Mesenchymal stem cell (in vitro differentiated cells and primary cell): ENCODE results near the gene SRRD.

Experiments
- DNase-seq: peaks from one replicate; pipeline ENCODE4 v3.0.0-alpha.2; 2013
- H2AFZ ChIP-seq: one replicate; pipeline ENCODE4 v1.6.1; 2013; ENCODE audit warnings: low read depth, mild to moderate bottlenecking, control low read depth, inconsistent platforms, low read length, moderate library complexity
- H2AK5ac ChIP-seq: 2 replicates; pipeline ENCODE4 v1.6.1; 2013; ENCODE audit warnings: low read length, moderate library complexity, mild to moderate bottlenecking, inconsistent platforms; ENCODE audit not compliant: severe bottlenecking
- H2BK120ac ChIP-seq: one replicate; pipeline ENCODE4 v1.6.1; 2013; ENCODE audit warnings: low read depth, mild to moderate bottlenecking, inconsistent platforms, low read length, moderate library complexity
- H2BK12ac ChIP-seq, 2 experiments: one replicate each; pipeline ENCODE4 v1.6.1; 2013; ENCODE audit warnings: inconsistent platforms in 2 of 2, low read length in 2 of 2, mild to moderate bottlenecking in 2 of 2, moderate library complexity in 2 of 2, control low read depth in 1 of 2
- H2BK15ac ChIP-seq: one replicate; pipeline ENCODE4 v1.6.1; 2013; ENCODE audit warnings: mild to moderate bottlenecking, low read depth, inconsistent platforms; ENCODE audit not compliant: poor library complexity, severe bottlenecking
- H2BK5ac ChIP-seq: 2 replicates; pipeline ENCODE4 v1.6.1; 2013; ENCODE audit warnings: low read depth, mild to moderate bottlenecking, low read length, control low read depth, inconsistent platforms; ENCODE audit not compliant: poor library complexity, severe bottlenecking
- H3K14ac ChIP-seq, 2 experiments: one replicate each; pipeline ENCODE4 v1.6.1; 2013; ENCODE audit warnings: inconsistent platforms in 2 of 2, low read length in 2 of 2, control low read depth in 1 of 2, mild to moderate bottlenecking in 1 of 2, moderate library complexity in 1 of 2
- H3K18ac ChIP-seq, 2 experiments: one replicate each; pipeline ENCODE4 v1.6.1; 2013; ENCODE audit warnings: inconsistent platforms in 2 of 2, low read length in 2 of 2, control low read depth in 1 of 2, low read depth in 1 of 2, mild to moderate bottlenecking in 1 of 2
- H3K23ac ChIP-seq, 2 experiments: one replicate each; pipeline ENCODE4 v1.6.1; 2013; ENCODE audit warnings: inconsistent platforms in 2 of 2, low read length in 2 of 2, mild to moderate bottlenecking in 2 of 2, moderate library complexity in 2 of 2, control low read depth in 1 of 2
- H3K27ac ChIP-seq: 2 replicates; pipeline ENCODE4 v1.5.1; 2013; ENCODE audit warnings: mild to moderate bottlenecking, moderate library complexity, low read length, control low read depth, inconsistent platforms; ENCODE audit not compliant: poor library complexity, severe bottlenecking
- H3K27me3 ChIP-seq, 2 experiments: 2 replicates each; pipeline versions ENCODE4 v1.6.1 to v1.7.0; 2013; ENCODE audit warnings: low read length in 2 of 2, mild to moderate bottlenecking in 2 of 2, moderate library complexity in 2 of 2, control low read depth in 1 of 2, inconsistent platforms in 1 of 2; ENCODE audit not compliant: control insufficient read depth in 1 of 2, insufficient read depth in 1 of 2
- H3K36me3 ChIP-seq, 2 experiments: 2 replicates each; pipeline versions ENCODE4 v1.6.1 to v1.7.0; 2013; ENCODE audit warnings: low read length in 2 of 2, control low read depth in 1 of 2, inconsistent platforms in 1 of 2, low read depth in 1 of 2, mild to moderate bottlenecking in 1 of 2; ENCODE audit not compliant: insufficient read depth in 2 of 2, control insufficient read depth in 1 of 2
- H3K4ac ChIP-seq, 2 experiments: one replicate each; pipeline ENCODE4 v1.6.1; 2013; ENCODE audit warnings: inconsistent platforms in 2 of 2, low read length in 2 of 2, mild to moderate bottlenecking in 2 of 2, moderate library complexity in 2 of 2, control low read depth in 1 of 2, low read depth in 1 of 2
- H3K4me1 ChIP-seq: 2 replicates; pipeline ENCODE4 v1.6.1; 2013; ENCODE audit warnings: low read depth, low read length, control low read depth; ENCODE audit not compliant: control insufficient read depth, insufficient read depth
- H3K4me2 ChIP-seq: 2 replicates; pipeline ENCODE4 v1.6.1; 2013; ENCODE audit warnings: low read length, mild to moderate bottlenecking, inconsistent platforms; ENCODE audit not compliant: poor library complexity, severe bottlenecking
- H3K4me3 ChIP-seq, 2 experiments: 2 replicates each; pipeline versions ENCODE4 v1.5.1 to v1.7.0; 2013; ENCODE audit warnings: low read length in 2 of 2, mild to moderate bottlenecking in 2 of 2, control low read depth in 1 of 2, low read depth in 1 of 2; ENCODE audit not compliant: insufficient read depth in 1 of 2
- H3K79me1 ChIP-seq: replicated peaks from 2 replicates; pipeline ENCODE4 v1.6.1; 2013; ENCODE audit warnings: mild to moderate bottlenecking, control low read depth, low read length, inconsistent platforms; ENCODE audit not compliant: poor library complexity, severe bottlenecking
- H3K9ac ChIP-seq: 2 replicates; pipeline ENCODE4 v1.7.0; 2013; ENCODE audit warnings: mild to moderate bottlenecking, low read length, moderate library complexity
- H3K9me3 ChIP-seq: 2 replicates; pipeline ENCODE4 v1.7.0; 2013; ENCODE audit warnings: mild to moderate bottlenecking, low read length; ENCODE audit not compliant: control insufficient read depth
- H4K8ac ChIP-seq: one replicate; pipeline ENCODE4 v1.6.1; 2013; ENCODE audit warnings: inconsistent platforms, mild to moderate bottlenecking, low read length, moderate library complexity
- H4K91ac ChIP-seq: one replicate; pipeline ENCODE4 v1.6.1; 2013; ENCODE audit warnings: mild to moderate bottlenecking, low read length, inconsistent platforms
- WGBS: methylation state at CpG from one replicate; pipeline ENCODE4 v1.1.7; 2013; ENCODE audit warnings: mixed read lengths; 5-methylcytosine and 5-hydroxymethylcytosine counted together

The SRRD gene

DNA sequence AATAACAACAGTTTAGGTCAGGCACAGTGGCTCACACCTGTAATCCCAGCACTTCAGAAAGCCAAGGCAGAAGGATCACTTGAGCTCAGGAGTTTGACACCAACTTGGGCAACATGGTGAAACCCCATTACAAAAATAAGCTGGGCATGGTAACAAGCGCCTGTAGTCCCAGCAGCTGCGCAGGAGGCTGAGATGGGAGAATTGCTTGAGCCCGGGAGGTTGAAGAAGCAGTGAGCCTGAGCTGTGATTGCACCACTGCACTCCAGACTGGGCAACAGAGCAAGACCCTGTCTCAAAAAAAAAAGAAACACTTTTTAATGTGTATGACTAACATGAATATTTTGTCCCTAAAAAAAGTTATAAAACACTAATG lies 53.1 kb downstream of the SRRD start:
- Histone ChIP-seq H3K18ac (no peak overlapping the region), H2BK120ac (no peak overlapping the region), H3K4me1 (peaks cover 3% of the 10 kb centered on the region), H3K9ac (no peak overlapping the region), H3K14ac (no peak overlapping the region), H3K23ac (no peak overlapping the region), H4K8ac (no peak overlapping the region), H2AFZ (no peak overlapping the region), H3K9me3 (no peaks in the 10 kb centered on the region), H2BK5ac (no peak overlapping the region), H3K27ac (no peak overlapping the region), H2AK5ac (no peak overlapping the region), H2BK15ac (no peak overlapping the region), H3K4me2 (no peak overlapping the region), H3K36me3 (peaks cover 28 to 38% of the 10 kb centered on the region in 2 experiments), H4K91ac (no peak overlapping the region), H3K4me3 (no peak overlapping the region), H3K27me3 (no peaks in the 10 kb centered on the region), H2BK12ac (no peak overlapping the region), H3K79me1 (peaks cover 10% of the 10 kb centered on the region), H3K4ac (no peak overlapping the region)
- 100% methylated on average over 3 of the region's 3 CpGs for WGBS
- no peak for DNase-seq

DNA sequence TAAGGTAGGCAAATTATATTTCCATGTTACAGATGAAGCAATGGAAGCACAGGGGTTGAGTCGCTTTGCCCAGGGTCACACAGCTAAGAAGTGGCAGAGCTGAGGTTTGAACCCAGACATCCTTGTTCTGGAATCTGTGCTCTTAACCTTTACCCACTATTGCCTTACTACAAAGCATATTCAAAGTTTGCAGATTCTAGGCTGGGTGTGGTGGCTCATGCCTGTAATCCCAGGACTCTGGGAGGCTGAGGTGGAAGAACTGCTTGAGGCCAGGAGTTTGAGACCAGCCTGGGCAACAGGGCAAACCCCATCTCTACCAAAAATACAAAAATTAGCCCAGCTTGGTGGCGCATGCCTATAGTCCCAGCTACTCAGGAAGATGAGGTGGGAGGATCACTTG lies 56.4 kb downstream of the SRRD start:
- no peaks in the 10 kb centered on the region for H3K9me3 ChIP-seq
- H4K91ac ChIP-seq: no peak overlapping the region
- H3K79me1 ChIP-seq: peaks cover 22% of the 10 kb centered on the region
- no peak overlapping the region for H3K23ac ChIP-seq
- 92% methylated on average over 2 of the region's 2 CpGs for WGBS
- no peak overlapping the region for H3K18ac ChIP-seq
- peaks cover 3% of the 10 kb centered on the region for H3K4me1 ChIP-seq
- no peak overlapping the region for H3K27ac ChIP-seq
- no peak overlapping the region for H4K8ac ChIP-seq
- no peak overlapping the region for H2BK15ac ChIP-seq
- H3K4me3 ChIP-seq: no peak overlapping the region
- H2AFZ ChIP-seq: no peak overlapping the region
- no peak overlapping the region for H2BK12ac ChIP-seq
- no peak for DNase-seq
- no peak overlapping the region for H2BK120ac ChIP-seq
- H3K9ac ChIP-seq: no peak overlapping the region
- no peak overlapping the region for H3K14ac ChIP-seq
- H3K36me3 ChIP-seq: peaks cover 38 to 39% of the 10 kb centered on the region in 2 experiments
- H3K4ac ChIP-seq: no peak overlapping the region
- H2BK5ac ChIP-seq: no peak overlapping the region
- no peak overlapping the region for H2AK5ac ChIP-seq
- H3K27me3 ChIP-seq: no peaks in the 10 kb centered on the region
- no peak overlapping the region for H3K4me2 ChIP-seq

DNA sequence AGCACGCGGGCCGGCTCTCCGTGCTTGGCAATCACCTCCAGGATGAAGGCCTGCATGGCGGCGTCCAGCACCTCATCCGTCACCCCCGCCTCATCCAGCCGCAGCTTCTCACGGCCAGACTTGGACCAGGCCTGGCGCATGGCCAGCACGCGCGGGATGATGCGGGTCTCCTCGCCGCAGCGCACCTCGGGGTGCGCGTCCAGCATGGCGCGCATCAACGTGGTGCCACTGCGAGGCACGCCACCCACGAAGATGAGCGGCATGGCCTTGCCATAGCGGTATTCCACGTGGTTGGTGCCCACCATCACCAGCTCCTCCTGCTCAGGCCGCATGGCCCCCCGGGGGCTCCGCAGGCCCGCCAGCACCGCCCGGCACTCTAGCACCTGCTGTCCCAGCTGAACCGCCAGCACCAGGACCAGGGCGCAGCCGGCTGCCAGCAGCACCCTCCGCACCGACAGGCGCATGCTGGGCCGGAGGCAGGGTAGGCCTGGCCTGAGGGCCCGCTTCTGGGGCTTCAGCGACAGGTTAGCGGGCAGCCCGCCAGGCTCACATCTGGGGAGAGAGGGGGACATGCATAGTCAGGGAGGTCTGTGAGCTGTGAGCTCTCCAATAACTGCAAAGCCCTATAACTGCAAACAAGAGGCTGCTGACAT lies 57.6 kb downstream of the SRRD start:
- Histone ChIP-seq H3K27ac (no peak overlapping the region), H3K4ac (no peak overlapping the region)
- WGBS: 97% methylated on average over 47 of the region's 47 CpGs

GRCh38 chr22:26542831-26543230 lies 59.2 kb downstream of the SRRD start:
- no peak overlapping the region for H3K18ac ChIP-seq

More for the DNA sequence above, 57.6 kb downstream of the SRRD start:
- Histone ChIP-seq H2BK12ac (no peak overlapping the region), H2AFZ (no peak overlapping the region), H3K9ac (no peak overlapping the region), H3K18ac (no peak overlapping the region), H4K91ac (peak overlapping the region; percentile 45), H3K36me3 (peaks cover 33 to 36% of the 10 kb centered on the region in 2 experiments), H2BK15ac (no peak overlapping the region), H4K8ac (no peak overlapping the region), H3K14ac (no peak overlapping the region), H3K4me2 (no peak overlapping the region), H3K4me1 (peaks cover 3% of the 10 kb centered on the region), H2BK120ac (no peak overlapping the region), H3K79me1 (peaks cover 27% of the 10 kb centered on the region), H2AK5ac (no peak overlapping the region), H3K9me3 (no peaks in the 10 kb centered on the region), H3K27me3 (no peaks in the 10 kb centered on the region), H3K4me3 (no peak overlapping the region), H2BK5ac (no peak overlapping the region), H3K23ac (no peak overlapping the region)
- DNase-seq: no peak

More at GRCh38 chr22:26542831-26543230, 59.2 kb downstream of the SRRD start:
- H3K4ac ChIP-seq: no peak overlapping the region
- no peak overlapping the region for H4K8ac ChIP-seq
- H4K91ac ChIP-seq: no peak overlapping the region
- no peak overlapping the region for H3K27ac ChIP-seq
- no peaks in the 10 kb centered on the region for H3K27me3 ChIP-seq
- H2BK15ac ChIP-seq: no peak overlapping the region
- no peaks in the 10 kb centered on the region for H3K9me3 ChIP-seq
- no peak overlapping the region for H2BK12ac ChIP-seq
- H2AK5ac ChIP-seq: no peak overlapping the region
- H3K4me2 ChIP-seq: no peak overlapping the region
- H3K9ac ChIP-seq: no peak overlapping the region
- H3K4me1 ChIP-seq: peaks cover 3% of the 10 kb centered on the region
- H2BK5ac ChIP-seq: no peak overlapping the region
- no peak overlapping the region for H2BK120ac ChIP-seq
- no peak overlapping the region for H3K14ac ChIP-seq
- no peak overlapping the region for H3K23ac ChIP-seq
- WGBS: 80% methylated on average over 3 of the region's 3 CpGs
- no peak for DNase-seq
- H3K4me3 ChIP-seq: no peak overlapping the region
- peaks cover 27% of the 10 kb centered on the region for H3K79me1 ChIP-seq
- no peak overlapping the region for H2AFZ ChIP-seq
- peaks cover 25 to 32% of the 10 kb centered on the region in 2 experiments for H3K36me3 ChIP-seq
